GM19240 (cell line): ENCODE measurements around the gene MADCAM1.

Experiments used
- DNase-seq: peaks from one replicate; pipeline ENCODE4 v3.0.0; 2011; ENCODE audit warnings: low spot score; ENCODE audit not compliant: insufficient read length

The MADCAM1 gene

DNA sequence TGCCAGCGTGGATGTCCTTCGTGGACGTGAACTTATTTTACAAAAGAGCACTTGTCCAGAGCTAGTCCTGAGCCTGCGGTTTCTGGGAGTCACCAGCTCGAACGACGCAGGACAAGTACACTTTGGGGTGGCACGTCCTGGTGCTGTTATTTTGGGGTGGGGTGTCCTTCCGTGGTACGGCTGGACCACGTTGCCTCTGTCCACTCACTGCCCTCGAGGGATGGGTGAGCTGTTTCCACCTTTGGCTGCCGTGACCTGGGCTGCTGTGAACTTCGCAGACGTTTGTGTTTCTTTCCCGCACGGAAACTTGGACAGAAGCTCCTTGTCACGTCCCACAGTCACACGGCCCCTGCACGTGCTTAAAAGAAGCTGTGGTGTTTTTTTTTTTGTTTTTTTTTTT is 58.5 kb downstream of the MADCAM1 start:
- DNase-seq = no peak
